ENCODE data around the gene SERINC2.
"Not testable (repeated sequence)": the region's sequence is repeated elsewhere in the genome, so short reads cannot be mapped to it uniquely, and the experiment has no call there.

Gene SERINC2

DNA sequence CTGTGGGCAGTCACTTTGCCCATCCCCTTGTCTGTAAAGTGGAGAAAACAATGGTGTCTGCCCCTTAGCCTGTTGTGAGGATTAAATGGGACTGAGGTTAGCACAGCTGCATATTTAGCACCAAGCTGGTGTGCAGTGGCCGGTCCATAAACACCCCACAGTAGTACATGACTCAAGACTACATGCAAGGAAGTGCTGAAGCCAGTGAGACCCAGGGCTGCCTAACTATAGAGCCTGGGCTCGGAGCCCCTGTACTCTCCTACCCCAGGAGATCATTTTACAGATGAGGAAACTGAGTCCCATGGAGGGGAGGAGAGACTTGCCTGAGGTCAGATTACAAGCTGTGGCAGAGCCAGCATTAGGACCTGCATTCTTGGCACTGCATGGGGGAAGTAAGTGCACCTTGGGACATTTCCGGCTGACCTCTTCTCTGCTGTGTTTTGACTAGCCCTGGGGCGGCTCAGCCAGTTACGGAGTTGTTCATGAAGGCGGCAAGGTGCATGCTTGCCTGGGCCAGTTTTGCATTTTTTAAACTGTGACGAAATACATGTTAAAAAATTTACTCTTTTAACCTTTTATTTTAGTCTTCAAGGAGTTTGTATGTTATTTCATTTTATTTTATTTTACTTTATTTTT lies 3.2 kb downstream of the SERINC2 start:
- DNase-seq = no peak

DNA sequence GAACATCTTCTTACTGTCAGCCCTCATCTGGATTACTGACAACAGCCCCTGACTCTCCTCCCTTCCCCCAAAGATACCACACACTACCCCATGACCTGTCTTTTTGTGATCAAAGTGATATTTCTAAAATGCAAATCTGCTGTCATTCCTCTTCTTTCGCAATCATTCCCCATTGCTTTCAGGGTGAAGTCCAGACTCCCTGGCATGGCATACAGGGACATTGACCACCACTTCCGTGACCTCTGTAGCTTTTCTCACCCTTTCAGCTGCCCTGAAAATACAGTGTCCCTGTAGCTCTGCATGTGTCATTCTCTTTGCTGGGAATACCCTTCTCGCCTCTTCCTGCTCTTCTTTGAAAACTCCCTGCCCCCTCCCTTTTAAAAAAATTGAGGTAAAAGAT lies 4.1 kb downstream of the SERINC2 start:
- no peak for DNase-seq

DNA sequence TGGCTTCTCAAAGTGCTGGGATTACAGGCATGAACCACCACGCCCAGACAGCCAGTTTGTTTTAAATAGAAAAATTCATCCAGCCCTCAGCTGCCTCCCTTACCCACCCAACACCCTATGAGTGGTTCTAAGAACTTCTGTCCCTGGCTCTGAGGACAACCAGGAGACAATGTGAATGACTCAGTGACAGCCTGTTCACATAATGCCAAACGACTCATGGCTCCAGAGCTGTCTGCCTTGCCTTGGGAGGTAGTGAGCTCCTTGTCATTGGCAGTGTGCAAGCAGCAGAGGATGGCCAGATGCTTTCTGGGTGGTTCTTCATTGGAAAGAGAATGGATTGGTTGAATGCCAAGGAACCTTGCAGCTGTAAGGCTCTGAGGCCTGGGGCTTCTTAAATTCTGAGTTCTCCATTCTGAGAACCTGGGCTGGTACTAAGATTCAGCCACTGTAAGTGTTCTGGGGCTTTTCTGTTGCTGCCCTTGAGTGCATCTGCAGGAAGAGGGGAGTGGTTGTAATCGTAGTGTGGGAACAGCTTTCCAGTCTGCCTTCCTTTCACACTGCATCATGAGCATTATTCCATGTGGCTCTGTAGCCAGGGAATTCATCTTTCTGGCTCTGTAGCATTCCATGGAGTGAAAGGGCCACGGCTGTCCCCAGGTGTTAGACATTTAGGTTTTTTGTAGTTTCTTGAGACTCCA lies 5.8 kb downstream of the SERINC2 start:
- no peak for DNase-seq

GRCh38 chr1:31420716-31421115 lies 7.7 kb downstream of the SERINC2 start:
- no peak for DNase-seq

DNA sequence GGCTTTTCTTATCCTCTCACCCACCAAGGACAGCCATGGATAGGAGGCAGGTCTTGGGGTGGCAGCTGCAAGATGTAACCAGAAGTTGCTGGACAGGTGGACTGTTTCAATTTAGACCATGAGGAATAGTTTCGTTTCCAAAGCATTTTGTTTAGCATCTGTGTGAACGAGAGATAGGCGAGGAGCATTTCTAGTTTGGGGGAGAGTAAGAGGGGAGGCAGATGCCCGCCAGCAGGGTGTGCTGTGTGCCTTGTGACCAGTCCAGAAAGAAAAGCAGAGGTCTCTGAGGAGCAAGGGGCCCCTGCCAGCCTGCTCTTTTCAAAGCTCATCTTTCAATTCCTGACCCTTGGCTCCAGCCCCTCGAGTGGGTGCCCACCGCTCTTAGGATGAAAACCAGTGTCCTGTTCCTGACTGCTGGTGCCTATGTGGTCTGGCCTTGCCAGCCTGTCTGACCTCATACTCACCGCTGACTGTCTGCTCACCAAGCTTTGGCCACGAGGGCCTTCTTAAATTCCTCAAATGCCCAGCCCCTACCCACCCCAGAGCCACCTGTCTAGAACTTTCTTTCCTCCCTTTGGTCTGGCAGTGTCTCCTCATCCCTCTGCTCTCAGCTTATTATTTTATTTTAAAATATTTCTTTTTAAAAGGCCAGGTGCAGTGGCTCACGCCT lies 8.5 kb downstream of the SERINC2 start:
- DNase-seq = no peak

GRCh38 chr1:31422505-31423319 lies 9.7 kb downstream of the SERINC2 start:
- peak; percentile 65 for DNase-seq

DNA sequence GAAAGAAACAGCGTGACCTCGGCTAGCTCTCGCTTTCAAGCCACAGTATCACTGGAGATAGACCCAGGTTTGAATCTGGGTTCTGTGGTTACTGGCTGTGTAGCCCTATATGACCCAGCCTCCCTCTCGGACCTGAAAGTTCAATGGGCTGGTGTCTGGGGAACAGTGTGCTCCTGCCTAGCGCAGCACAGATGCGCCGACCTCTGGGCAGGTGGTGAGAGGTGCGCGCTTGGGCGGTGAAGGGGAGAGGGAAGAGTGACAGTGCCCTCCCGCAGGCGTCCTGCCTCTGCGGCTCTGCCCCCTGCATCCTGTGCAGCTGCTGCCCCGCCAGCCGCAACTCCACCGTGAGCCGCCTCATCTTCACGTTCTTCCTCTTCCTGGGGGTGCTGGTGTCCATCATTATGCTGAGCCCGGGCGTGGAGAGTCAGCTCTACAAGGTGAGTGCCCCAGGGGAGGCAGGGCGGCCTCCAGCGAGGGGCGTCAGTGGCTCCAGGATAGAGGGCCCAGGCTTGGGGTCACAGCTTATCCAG lies 10.5 kb downstream of the SERINC2 start:
- DNase-seq = no peak

GRCh38 chr1:31424568-31424967 lies 11.6 kb downstream of the SERINC2 start:
- no peak for DNase-seq

- DNase-seq = no peak
Observed at GRCh38 chr1:31425301-31426081, 12.5 kb downstream of the SERINC2 start.

DNA sequence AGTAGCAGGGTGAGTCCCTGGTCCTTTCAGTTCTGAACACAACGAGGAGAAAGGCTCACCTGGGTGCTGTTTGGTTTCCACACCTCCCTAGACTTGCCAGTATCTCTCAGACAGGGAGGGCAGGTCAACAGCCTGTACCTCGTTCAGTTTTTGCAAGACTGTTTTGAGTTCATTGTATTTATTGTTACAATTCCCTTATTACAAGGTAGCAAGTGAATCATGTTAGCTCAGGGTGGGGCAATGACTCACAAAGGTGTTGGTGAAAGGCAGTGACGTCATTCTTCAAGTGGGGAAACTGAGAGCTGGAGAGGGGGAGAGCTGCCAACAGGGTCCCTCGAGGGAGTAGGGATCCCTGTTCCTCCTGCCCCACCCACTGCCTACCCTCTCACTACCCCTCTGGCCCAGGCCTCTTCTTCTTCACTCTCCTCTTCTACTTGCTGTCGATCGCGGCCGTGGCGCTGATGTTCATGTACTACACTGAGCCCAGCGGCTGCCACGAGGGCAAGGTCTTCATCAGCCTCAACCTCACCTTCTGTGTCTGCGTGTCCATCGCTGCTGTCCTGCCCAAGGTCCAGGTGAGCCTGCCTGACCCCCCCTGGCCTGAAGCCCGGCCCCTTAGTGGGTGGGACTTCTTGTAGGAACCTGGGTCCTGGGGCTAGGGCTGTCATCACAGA lies 13.4 kb downstream of the SERINC2 start:
- no peak for DNase-seq

DNA sequence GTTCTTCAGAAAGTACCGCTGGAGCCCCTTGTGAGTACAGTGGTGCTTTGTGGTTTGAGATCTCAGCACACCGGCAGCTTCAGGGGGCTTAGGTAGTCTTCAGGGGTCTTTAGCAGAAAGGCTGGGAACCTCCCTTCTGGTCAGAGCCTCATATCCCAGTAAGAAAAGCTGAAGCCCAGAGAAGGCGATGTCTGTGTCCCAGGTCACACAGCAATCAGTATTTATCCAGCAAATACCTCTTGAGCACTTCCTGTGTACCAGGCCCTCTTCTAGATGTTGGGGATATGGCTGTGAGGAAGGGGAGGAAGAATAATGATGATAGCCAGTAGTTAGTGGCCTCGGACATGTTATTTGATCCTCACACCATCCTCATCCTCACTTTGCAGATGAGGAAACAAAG lies 14.3 kb downstream of the SERINC2 start:
- DNase-seq = no peak

GRCh38 chr1:31428436-31429221 lies 15.6 kb downstream of the SERINC2 start:
- no peak for DNase-seq

- no peak for DNase-seq
Observed at GRCh38 chr1:31429583-31429982, 16.6 kb downstream of the SERINC2 start.

GRCh38 chr1:31431351-31432257 lies 18.6 kb downstream of the SERINC2 start:
- not testable (repeated sequence) for DNase-seq

GRCh38 chr1:31432592-31433395 lies 19.8 kb downstream of the SERINC2 start:
- no peak for DNase-seq

GRCh38 chr1:31433396-31433930 lies 20.4 kb downstream of the SERINC2 start:
- no peak for DNase-seq

- no peak for DNase-seq
Observed at GRCh38 chr1:31434101-31434871, 21.3 kb downstream of the SERINC2 start.

GRCh38 chr1:31434979-31435378 lies 22.0 kb downstream of the SERINC2 start:
- no peak for DNase-seq
